AG09319 (cell line): Measurements from ENCODE around the gene TBC1D22A.

Experiments
- DNase-seq: peaks from one replicate; pipeline ENCODE4 v3.0.0-alpha.2; 2010; ENCODE audit warnings: low read depth; ENCODE audit errors: extremely low read depth
- TF ChIP-seq, protein P1 (sequence below): IDR thresholded peaks from 2 replicates; pipeline ENCODE4 v1.5.1; 2011; ENCODE audit warnings: low read depth, mild to moderate bottlenecking, inconsistent platforms, low read length, moderate library complexity

TBC1D22A gene

GRCh38 chr22:46900549-46900948, 138.1 kb downstream of the TBC1D22A start:
- DNase-seq, result no peak

GRCh38 chr22:46902436-46902835, 140.0 kb downstream of the TBC1D22A start:
- TF ChIP-seq, protein P1, sequence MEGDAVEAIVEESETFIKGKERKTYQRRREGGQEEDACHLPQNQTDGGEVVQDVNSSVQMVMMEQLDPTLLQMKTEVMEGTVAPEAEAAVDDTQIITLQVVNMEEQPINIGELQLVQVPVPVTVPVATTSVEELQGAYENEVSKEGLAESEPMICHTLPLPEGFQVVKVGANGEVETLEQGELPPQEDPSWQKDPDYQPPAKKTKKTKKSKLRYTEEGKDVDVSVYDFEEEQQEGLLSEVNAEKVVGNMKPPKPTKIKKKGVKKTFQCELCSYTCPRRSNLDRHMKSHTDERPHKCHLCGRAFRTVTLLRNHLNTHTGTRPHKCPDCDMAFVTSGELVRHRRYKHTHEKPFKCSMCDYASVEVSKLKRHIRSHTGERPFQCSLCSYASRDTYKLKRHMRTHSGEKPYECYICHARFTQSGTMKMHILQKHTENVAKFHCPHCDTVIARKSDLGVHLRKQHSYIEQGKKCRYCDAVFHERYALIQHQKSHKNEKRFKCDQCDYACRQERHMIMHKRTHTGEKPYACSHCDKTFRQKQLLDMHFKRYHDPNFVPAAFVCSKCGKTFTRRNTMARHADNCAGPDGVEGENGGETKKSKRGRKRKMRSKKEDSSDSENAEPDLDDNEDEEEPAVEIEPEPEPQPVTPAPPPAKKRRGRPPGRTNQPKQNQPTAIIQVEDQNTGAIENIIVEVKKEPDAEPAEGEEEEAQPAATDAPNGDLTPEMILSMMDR, result no peak
- DNase-seq, result no peak

More at GRCh38 chr22:46900549-46900948, 138.1 kb downstream of the TBC1D22A start:
- TF ChIP-seq, protein P1, result no peak

DNA sequence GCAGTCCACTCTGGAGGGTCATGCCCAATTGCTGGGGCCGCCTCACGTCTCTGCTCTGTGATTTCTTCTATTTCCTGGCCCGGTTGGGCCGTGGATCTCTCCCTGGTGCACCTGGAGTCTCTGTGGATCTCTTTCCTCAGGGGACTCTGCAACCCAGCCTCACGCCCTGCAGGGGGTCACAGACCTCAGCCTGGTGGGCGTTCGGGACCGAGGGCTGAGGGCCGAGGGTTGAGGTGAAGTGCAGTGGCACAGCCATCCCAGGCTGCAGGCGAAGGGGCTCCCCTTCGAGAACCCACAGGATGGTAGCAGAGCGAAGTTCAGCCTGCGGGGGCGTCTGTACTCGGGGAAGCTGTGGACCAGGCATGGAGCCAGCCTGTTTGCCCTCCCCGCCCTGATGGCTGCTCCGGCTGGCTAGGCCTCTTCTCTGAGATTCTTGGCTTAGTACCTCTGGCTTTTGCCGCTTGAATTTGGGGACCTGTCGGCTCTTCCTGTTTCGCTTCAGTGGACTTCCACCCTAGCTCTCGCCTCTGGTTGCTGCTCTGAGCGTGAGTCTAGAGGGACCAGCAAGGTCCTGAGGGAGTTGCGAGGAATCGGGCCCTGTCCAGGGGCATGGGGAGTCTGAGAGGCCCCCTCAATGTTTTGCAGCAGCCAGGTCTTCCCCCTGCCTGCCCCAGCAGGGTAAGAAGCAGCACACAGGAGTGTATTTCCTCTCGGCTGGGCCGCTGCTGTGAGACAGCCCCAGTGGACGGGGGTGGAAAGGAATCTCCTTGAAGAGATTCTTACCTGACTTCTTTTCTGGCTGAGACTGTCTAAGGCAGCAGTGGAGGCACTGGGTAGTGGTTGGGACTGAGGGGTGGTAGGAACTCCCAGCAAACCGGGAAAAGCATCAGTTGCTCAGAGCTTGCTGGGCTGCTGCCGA, 140.8 kb downstream of the TBC1D22A start:
- no peak for DNase-seq
- TF ChIP-seq, protein P1, result no peak

DNA sequence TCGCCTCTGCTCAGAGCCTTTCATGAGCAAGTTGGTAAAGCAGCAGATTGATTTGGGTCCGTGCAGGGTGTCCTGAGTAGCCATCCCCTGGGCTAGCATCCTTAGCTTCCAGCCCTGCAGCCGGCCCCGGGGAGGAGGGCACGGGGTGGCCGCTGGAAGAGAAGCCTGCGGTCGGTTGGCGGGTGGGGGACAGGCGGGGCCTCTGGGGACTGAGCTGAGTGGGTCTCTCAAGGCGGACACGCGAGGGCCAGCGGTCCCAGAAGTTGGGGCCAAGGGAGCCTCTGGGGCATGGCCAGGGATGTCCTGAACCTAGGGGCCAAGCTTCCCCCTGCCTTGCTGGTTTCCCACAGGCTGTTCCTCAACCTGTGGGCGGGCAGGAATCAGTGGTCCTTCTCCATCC, 143.0 kb downstream of the TBC1D22A start:
- DNase-seq, result no peak
- TF ChIP-seq, protein P1, result no peak

- TF ChIP-seq, protein P1, result no peak
- DNase-seq, result no peak
These were observed 143.4 kb downstream of the TBC1D22A start for GRCh38 chr22:46905834-46906233.

GRCh38 chr22:46906326-46907045, 144.0 kb downstream of the TBC1D22A start:
- no peak for DNase-seq
- TF ChIP-seq, protein P1, result no peak
